HG03135 (cell line): ENCODE results near the gene ZNF568.
A peak's percentile ranks its signal among the peaks of the same experiment; 100 is the strongest.

Experiments
- ATAC-seq: cut with Tn5 transposase; IDR thresholded peaks from one replicate; pipeline ENCODE4 v1.9.1; 2021; ENCODE audit warnings: mild to moderate bottlenecking, moderate library complexity; ENCODE audit not compliant: unreplicated experiment

Gene ZNF568

DNA sequence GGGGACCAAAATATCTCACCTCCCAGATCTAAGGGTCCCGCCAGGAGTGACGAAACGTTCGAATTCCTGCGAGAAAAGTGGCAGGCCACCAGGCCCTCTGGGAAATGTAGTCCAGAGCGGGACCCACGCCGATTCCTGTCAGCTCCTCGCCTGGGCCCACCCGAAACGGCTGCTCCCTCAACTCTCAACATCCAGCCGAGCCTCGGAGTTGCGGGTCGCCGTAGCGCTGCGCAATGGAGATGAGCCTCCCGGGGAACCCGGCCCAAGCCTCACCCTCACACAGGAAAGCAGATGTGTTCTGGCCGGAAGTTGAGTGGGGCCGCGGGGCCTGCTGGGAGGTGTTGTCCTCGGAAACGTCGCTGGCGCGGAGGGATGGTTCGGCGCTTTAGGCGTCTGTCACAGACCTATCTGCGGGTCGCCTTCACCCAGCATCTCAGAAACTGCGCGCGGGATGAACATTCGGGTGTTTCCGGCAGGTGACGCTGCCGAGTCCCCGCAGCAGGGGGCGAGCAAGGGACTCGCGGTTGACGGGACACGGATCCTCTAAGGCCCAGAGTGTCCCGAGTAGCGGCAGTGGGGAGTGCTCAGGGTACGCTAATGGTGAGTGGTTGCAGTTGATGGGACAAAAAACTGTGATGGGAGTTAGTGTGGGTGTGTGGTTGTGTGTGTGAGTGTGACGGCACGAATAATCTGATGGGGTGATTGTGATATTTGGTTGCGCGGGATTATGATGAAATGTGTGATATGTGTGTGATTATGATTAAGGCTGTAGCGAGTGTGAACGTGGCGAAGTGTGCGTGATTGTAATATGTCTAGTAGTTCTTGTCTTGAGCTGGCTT lies at the start of gene ZNF568, which contains the start of gene ZNF829:
ZNF568 (plus strand) TSS at position 341 of the 839 bp plus-strand sequence. CDS start 6,439 bp downstream, outside the sequence.
ZNF829 (minus strand) TSS at position 300 of the 839 bp plus-strand sequence. CDS start 1,124 bp downstream, outside the sequence.
- peak; percentile 93 for ATAC-seq

- no peak for ATAC-seq
Observed at GRCh38 chr19:36876993-36877938, 38.9 kb upstream of the ZNF568 start.

DNA sequence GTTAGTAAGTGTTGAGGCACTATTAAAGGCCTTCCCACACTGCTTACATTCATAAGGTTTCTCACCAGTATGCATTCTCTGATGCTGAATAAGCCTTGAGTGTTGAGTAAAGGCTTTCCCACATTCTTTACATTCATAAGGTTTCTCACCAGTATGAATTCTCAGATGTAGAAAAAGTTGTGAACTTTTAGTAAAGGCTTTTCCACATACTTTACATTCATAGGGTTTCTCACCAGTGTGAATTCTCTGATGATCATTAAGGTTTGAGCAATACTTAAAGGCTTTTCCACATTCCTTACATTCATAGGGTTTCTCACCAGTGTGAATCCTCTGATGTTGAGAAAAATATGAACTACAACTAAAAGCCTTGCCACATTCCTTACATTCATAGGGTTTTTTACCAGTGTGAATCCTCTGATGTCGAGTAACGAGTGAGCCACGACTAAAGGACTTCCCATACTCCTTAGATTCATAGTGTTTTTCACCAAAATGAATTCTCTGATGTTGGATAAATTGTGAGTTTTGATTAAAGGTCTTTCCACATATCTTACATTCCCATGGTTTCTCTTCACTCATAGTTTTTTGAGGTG lies 24.3 kb upstream of the ZNF568 start:
- no peak for ATAC-seq

DNA sequence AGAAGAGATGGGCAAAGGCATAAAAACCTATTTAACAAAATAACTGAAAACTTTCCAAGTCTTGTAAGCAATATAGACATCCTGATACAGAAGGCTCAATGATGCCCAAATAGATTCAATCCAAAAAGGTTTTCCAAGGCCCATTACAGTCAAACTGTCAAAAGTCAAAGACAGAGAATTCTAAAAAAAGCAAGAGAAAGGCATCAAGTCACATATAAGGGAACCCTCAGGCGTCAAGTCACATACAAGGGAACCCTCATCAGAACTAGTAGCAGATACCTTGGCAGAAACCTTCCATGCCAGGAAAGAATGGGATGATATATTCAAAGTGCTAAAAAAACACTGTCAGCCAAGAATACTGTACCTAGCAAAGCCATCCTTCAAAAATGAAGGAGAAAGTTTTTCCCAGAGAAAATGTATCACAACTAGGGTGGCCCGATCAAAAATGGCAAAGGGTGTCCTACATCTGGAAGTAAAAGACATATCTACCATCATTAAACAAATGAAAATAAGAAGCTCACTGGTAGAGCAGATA lies 21.2 kb upstream of the ZNF568 start:
- no peak for ATAC-seq

- ATAC-seq = no peak
Observed at GRCh38 chr19:36898422-36898821, 17.7 kb upstream of the ZNF568 start.

DNA sequence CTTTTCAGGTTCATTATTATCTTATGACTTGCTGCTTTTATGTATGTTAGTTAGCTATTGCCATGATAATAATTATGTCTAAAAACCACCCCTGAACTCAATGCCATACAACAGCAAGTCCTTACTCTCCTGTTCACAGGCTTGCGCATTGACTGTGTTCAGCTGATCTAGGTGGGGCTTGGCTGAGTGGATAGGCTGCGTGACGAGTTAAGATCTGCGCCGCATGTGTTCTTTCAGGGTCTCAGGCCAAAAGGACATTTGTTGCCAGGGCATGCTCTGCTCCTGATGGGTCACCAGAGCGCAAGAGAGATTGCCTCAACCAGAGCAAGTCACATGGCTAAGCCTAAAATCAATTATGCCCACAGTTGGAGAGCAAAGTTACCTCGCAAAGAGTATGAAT lies 859 bp downstream of the ZNF568 start:
- no peak for ATAC-seq

GRCh38 chr19:36918090-36918489 lies 2.0 kb downstream of the ZNF568 start:
- ATAC-seq = no peak

- ATAC-seq = no peak
Observed at GRCh38 chr19:36931684-36932083, 15.6 kb downstream of the ZNF568 start.

DNA sequence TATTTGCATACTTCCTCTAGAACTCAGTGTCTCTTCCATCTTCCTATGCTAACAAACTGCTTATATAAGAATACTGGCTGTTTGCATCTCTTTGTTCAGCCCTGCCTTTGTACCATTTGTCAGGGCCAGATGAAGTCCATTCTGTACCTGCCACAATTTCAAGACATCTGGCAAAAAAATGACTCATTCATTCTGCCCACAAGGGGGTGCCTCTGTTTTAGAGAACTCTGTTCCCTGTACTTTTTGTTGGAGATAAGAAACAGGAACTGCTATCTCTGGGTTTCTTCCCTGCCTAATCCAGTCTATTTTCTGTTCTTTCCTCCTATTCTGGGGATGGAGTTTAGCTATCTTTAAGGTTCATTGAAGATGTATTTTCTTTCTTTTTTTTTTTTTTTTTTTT lies 23.0 kb downstream of the ZNF568 start:
- no peak for ATAC-seq

GRCh38 chr19:36950335-36951119 lies 34.4 kb downstream of the ZNF568 start:
- ATAC-seq = no peak

DNA sequence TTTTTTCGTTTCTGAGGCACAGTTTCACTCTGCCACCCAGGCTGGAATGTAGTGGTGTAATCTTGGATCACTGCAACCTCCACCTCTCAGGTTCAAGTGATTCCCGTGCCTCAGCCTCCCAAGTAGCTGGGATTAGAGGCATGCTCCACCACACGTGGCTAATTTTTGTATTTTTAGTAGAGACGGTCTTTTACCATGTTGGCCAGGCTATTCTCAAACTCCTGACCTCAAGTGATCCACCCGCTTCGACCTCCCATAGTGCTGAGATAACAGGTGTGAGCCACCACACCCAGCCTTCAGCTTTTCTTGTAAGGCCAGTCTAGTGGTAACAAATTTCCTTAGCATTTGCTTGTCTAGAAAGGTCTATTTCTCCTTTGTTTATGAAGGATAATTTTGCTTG lies 46.2 kb downstream of the ZNF568 start:
- ATAC-seq = no peak

DNA sequence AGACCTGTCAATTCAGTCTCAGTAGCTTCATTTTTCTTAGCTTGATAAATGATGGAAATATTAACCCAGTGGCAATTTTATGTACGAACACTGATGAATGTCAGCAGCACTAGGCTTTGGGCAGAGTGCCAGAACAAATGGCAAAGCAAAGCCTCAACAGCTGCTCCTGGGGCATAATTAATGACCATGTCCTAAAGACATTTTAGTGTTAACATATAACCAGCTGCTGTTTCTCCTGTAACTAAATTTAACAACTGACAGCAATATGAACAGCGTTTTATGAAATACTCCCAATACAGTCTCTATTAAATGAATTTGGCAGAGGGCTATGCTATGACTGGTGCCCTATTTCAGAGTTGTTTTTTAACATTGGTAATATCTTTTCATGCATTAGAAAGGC lies 47.1 kb downstream of the ZNF568 start:
- no peak for ATAC-seq

DNA sequence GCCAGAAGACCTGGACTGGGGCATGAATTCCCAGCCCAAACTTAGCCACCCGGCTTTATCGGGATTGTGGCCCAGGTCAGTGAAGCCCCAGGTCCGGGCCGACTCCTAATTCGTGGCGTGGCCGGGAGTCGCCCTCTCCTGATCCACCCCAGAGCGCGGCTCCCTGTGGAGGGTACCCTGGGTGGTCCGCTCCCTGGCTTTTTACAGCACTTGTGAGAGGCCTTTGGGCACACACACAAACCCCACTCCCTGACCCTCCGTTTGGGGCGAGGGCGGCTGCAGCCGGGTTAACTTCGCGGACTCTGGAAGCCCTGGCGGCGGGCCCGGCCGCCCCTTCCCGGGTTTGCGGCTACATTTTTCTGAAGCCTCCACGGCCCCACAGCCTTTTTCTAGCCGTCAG lies 56.4 kb downstream of the ZNF568 start:
- ATAC-seq = no peak

GRCh38 chr19:36973021-36973843 lies 57.1 kb downstream of the ZNF568 start:
- peak; percentile 59 for ATAC-seq

DNA sequence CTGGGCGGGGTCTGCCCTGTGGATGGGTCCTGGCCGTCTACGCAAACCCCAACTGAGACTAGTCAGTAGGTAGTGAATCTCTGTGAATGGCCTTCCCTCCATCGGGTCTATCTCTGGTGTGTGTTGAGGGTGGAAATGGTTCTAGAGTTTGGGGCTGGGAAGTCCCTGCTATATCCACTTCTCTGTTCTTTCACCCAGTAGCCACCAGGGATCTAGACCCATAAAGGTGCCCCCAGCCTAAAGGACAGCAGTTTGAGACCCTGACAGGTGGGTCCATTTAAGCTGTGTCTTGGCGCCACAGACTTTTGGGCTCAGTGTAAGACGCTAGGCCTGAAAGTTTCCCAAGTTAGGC lies 57.7 kb downstream of the ZNF568 start:
- ATAC-seq = no peak

DNA sequence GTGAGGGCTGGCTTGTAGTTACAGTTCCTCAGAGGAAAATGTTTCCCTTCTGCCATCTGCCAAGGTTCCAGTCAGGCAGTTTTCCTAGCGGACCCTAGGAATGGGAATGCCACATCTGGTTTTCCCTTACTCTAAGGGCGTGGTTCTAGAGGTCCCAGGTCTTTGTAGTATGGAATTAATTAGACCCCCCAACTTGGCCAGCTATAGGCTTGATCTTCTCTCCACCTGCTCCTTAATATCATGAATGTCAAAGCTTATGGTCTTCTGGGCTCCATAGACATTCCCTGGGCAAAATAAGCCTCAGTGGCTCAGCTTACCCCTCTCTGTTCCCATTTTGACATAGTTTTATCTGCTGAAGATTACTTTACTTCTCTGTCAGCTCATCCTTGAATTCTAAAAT lies 70.0 kb downstream of the ZNF568 start:
- no peak for ATAC-seq

DNA sequence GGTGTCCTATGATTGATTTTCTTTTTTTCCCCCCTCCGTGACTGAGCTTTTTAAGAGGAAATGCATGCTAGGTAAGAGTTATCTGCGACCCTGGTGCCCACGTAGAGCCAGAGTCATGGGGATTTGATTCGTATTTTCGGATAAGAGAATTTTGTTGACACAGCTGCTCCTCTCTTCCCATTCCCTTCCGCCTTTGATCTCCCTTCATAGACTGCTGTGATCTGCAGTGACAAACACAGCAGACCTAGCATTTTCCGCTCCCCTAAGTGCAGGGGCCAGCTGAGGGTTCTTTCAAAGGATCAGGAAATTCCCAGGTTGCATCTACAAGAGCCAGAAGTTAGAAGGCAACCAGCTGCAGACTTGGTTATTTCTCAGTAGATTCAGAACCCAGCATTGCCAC lies 70.5 kb downstream of the ZNF568 start:
- no peak for ATAC-seq

- ATAC-seq = no peak
Observed at GRCh38 chr19:36987091-36987490, 71.0 kb downstream of the ZNF568 start.

DNA sequence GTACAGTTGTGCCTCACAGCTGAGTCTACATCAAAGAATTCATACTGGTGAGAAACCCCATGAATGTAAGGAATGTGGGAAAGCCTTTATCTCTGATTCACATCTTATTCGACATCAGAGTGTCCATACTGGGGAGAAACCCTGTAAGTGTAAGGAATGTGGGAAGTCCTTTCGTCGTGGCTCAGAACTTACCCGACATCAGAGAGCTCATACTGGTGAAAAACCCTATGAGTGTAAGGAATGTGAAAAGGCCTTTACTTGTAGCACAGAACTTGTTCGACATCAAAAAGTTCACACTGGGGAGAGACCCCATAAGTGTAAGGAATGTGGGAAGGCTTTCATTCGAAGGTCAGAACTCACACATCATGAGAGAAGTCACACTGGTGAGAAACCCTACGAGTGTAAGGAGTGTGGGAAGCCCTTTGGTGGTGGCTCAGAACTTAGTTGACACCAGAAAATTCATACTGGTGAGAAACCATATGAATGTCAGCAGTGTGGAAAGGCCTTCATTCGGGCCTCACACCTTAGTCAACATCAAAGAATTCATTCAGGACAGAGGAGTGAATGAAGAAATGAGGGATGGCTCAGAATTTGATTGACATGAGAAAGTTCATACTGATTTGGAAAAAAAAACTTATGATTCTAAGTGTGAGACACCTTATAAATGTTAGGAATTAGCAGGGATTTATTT lies 81.2 kb downstream of the ZNF568 start:
- no peak for ATAC-seq
